ENCODE measurements around the gene ECPAS. TPM values are rescaled to one million over a fixed set of nuclear protein-coding genes. Genes with fewer than 3 reads are reported as not detected.

The ECPAS gene
- total RNA-seq, 2 donors from 2014 or later = 87.8 to 103 TPM

- H3K27me3 ChIP-seq (replicated peaks; ENCODE audit: insufficient read depth) = no peaks in the 10 kb centered on the region
- 69% methylated on average over 4 of the region's 4 CpGs for WGBS
- H3K4me1 ChIP-seq (replicated peaks) = no peaks in the 10 kb centered on the region
- DNase-seq (ENCODE audit: low spot score) = no peak
- no peaks in the 10 kb centered on the region for H3K36me3 ChIP-seq
- intact Hi-C loops (cut with DNase I) = no loop called here
- no peaks in the 10 kb centered on the region for H3K9me3 ChIP-seq
- no peak within 1 kb of the TSS for H3K27ac ChIP-seq
- no peak for TF ChIP-seq POLR2A (IDR thresholded peaks at IDR 0.05)
- no peak for TF ChIP-seq POLR2AphosphoS5 (IDR thresholded peaks at IDR 0.05)
- no peak for TF ChIP-seq CTCF (IDR thresholded peaks at IDR 0.05)
- H3K4me3 ChIP-seq = no peak within 1 kb of the TSS
Observed at GRCh38 chr9:111330124-111330523, 154.1 kb downstream of the ECPAS start, which contains the start of gene OR2K2. OR2K2 (minus strand) TSS chr9:111330224; CDS start chr9:111328433, 1,791 bp downstream.

DNA sequence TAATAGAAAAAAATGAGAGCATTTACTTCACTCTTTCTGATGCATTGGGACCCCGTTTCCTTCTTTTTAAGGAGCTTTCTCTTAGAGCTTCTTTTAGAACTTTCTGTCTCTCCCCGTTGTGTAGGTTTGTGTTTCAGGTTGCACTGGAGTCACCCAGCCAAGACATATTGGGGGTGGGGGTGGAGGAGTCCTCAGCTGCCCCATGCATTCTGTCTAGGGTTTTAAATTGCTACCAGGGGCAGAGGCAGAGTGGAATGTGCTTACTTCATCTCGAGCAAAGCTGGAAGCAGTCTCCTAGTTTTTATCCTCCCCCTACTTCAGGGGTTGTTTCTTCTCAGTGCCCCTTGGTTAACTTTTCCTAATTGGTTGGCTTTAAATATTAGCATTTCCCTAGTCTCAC lies 163.6 kb downstream of the ECPAS start:
- H3K36me3 ChIP-seq = no peaks in the 10 kb centered on the region
- H3K27me3 ChIP-seq (replicated peaks; ENCODE audit: insufficient read depth) = no peaks in the 10 kb centered on the region
- H3K4me3 ChIP-seq = no peak overlapping the region
- no peaks in the 10 kb centered on the region for H3K4me1 ChIP-seq (replicated peaks)
- DNase-seq (ENCODE audit: low spot score) = no peak
- intact Hi-C loops (cut with DNase I) = no loop called here
- 51% methylated on average over 3 of the region's 3 CpGs for WGBS
- H3K9me3 ChIP-seq = no peaks in the 10 kb centered on the region
- H3K27ac ChIP-seq = no peak overlapping the region
- TF ChIP-seq POLR2AphosphoS5 (IDR thresholded peaks at IDR 0.05) (no peak), POLR2A (IDR thresholded peaks at IDR 0.05) (no peak), CTCF (IDR thresholded peaks at IDR 0.05) (no peak)

DNA sequence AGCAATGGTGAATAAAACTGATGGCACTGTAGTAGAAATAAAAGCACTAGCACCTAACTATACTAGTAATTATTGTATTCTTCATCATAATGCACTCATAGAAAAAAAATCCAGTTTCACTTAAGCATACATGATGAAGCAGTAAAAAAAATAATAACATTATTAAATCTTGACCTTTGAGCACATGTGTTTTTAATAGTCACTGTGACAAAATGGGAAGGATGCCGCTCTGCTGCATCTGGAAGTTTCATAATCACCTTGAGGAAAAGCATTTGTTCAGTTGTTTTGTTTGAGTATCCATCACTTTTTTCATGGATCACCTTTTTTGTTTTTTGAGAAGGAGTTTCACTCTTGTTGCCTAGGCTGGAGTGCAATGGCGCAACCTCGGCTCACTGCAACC lies 167.4 kb downstream of the ECPAS start:
- intact Hi-C loops (cut with DNase I) = no loop called here
- no peak overlapping the region for H3K27ac ChIP-seq
- WGBS = 63% methylated on average over 3 of the region's 3 CpGs
- H3K9me3 ChIP-seq = no peaks in the 10 kb centered on the region
- TF ChIP-seq POLR2A (IDR thresholded peaks at IDR 0.05) (no peak), CTCF (IDR thresholded peaks at IDR 0.05) (no peak), POLR2AphosphoS5 (IDR thresholded peaks at IDR 0.05) (no peak)
- no peaks in the 10 kb centered on the region for H3K36me3 ChIP-seq
- no peaks in the 10 kb centered on the region for H3K4me1 ChIP-seq (replicated peaks)
- DNase-seq (ENCODE audit: low spot score) = no peak
- no peak overlapping the region for H3K4me3 ChIP-seq
- no peaks in the 10 kb centered on the region for H3K27me3 ChIP-seq (replicated peaks; ENCODE audit: insufficient read depth)

Small RNA genes within 50 kb of the gene (small RNA-seq; reads per million reads assigned to genes)
- gene RNA5SP294 = 0 reads per million in 2 donors

Other genes starting within 250 kb of the ECPAS start
- gene OR2K2, start 154.2 kb downstream of the ECPAS start, total RNA-seq = not detected
- gene ZNF483, start 40.8 kb upstream of the ECPAS start, total RNA-seq = 10 to 100 TPM; 12.8 to 30.4 TPM
- gene PTGR1, start 115.3 kb upstream of the ECPAS start, total RNA-seq = 100 to 1,000 TPM in 1 of 2 donors, 10 to 100 TPM in 1; 43.9 to 110 TPM
- 10 to 100 TPM; 11.7 to 13.5 TPM for gene DNAJC25, start 147.0 kb upstream of the ECPAS start, total RNA-seq
- 10 to 100 TPM; 51.2 to 73.0 TPM for gene GNG10, start 177.2 kb upstream of the ECPAS start, total RNA-seq